Activated T-helper 1 cell treated with anti-CD3 and anti-CD28 coated beads, Interleukin-12 subunit alpha, Interleukin-12 subunit beta, Interleukin-2, Interleukin-4 antibody, amounts not matched to agents 30 ng/mL and 10 ng/mL and 1 ng/mL, durations not matched to agents 14 hours and 24 hours and 36 hours (primary cell): ENCODE measurements around the gene ZNF282. TPM values are rescaled to one million over a fixed set of nuclear protein-coding genes. Genes with fewer than 3 reads are reported as not detected.

Source experiments
- DNase-seq: peaks from one replicate; pipeline ENCODE4 v3.0.0; 2021; ENCODE audit warnings: low spot score
- H3K27ac Mint-ChIP-seq: one replicate; pipeline ENCODE4 v1.8.0; 2021; ENCODE audit warnings: mild to moderate bottlenecking, mixed read lengths
- H3K27me3 Mint-ChIP-seq: one replicate; pipeline ENCODE4 v1.8.0; 2022; ENCODE audit warnings: mild to moderate bottlenecking, moderate library complexity, mixed read lengths; ENCODE audit not compliant: insufficient read depth
- H3K36me3 Mint-ChIP-seq: one replicate; pipeline ENCODE4 v1.8.0; 2021; ENCODE audit warnings: low read depth, mixed read lengths
- H3K4me1 Mint-ChIP-seq: one replicate; pipeline ENCODE4 v1.8.0; 2021; ENCODE audit warnings: low read depth, mixed read lengths
- H3K4me3 Mint-ChIP-seq: one replicate; pipeline ENCODE4 v1.8.0; 2021; ENCODE audit warnings: mild to moderate bottlenecking, moderate library complexity, mixed read lengths
- H3K9me3 Mint-ChIP-seq: one replicate; pipeline ENCODE4 v1.8.0; 2021; ENCODE audit warnings: mixed read lengths
- intact Hi-C: fragments of 100-400 bp; cut with micrococcal nuclease; formaldehyde crosslinking; loops from one replicate; pipeline ENCODE4 v1.15.1; 2024
- total RNA-seq: library from RNA; stranded (reverse); gene quantifications from 2 replicates; pipeline ENCODE4 v1.2.3, GENCODE V29; 2022

ZNF282 gene
- total RNA-seq, 1 donor from 2014 or later = 49.4 TPM

DNA sequence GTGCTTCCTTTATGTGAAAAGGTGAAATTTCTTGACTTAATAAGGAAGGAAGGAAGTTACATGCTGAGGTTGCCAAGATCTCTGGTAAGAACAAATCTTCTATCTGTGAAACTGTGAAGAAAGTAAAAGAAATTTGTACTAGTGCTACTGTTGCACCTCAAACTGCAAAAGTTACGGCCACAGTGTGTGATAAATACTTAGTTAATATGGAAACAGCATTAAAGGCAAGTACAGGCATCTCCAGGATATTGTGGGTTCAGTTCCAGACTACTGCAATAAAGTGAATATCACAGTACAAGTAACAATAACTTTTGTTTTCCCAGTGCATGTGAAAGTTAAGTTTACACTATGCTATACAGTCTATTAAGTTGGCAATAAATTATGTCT lies 22.8 kb upstream of the ZNF282 start:
- Mint-ChIP-seq H3K27ac (no peak overlapping the region), H3K27me3 (no peaks in the 10 kb centered on the region), H3K36me3 (peaks cover 28% of the 10 kb centered on the region), H3K4me3 (no peak overlapping the region), H3K9me3 (no peaks in the 10 kb centered on the region), H3K4me1 (no peaks in the 10 kb centered on the region)
- no peak for DNase-seq
- intact Hi-C loops = no loop called here

DNA sequence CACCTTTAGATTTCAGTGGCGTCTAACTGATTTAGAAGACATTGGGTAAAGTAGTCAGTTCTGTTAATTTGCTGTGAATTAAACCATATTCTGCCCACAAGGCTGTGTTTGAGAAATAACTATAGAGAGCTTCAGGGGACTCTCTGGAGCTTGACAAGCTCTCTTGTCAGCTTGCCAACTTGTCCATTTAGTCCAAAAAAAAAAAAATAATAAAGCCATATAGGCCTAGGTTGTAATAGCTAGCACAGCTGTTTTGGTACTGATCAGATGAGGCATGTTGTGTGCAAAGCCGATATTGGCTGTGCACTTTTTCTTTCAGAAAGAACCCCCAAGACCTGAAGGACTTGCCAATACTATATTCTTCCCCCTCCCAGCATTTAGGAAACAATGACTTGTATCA lies 20.2 kb upstream of the ZNF282 start:
- no peaks in the 10 kb centered on the region for H3K27me3 Mint-ChIP-seq
- no peaks in the 10 kb centered on the region for H3K4me1 Mint-ChIP-seq
- H3K27ac Mint-ChIP-seq = no peak overlapping the region
- H3K9me3 Mint-ChIP-seq = no peaks in the 10 kb centered on the region
- no peak overlapping the region for H3K4me3 Mint-ChIP-seq
- DNase-seq = no peak
- H3K36me3 Mint-ChIP-seq = peaks cover 38% of the 10 kb centered on the region
- intact Hi-C loops = no loop called here

DNA sequence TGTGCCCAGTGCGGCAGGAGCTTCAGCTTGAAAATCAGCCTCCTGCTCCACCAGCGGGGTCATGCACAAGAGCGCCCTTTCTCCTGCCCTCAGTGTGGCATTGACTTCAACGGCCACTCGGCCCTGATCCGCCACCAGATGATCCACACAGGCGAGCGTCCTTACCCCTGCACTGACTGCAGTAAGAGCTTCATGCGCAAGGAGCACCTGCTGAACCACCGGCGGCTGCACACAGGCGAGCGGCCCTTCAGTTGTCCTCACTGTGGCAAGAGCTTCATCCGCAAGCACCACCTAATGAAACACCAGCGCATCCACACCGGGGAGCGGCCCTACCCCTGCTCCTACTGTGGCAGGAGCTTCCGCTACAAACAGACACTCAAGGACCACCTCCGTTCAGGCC lies 16.1 kb upstream of the ZNF282 start:
- Mint-ChIP-seq H3K27me3 (no peaks in the 10 kb centered on the region), H3K27ac (no peak overlapping the region), H3K36me3 (peaks cover 44% of the 10 kb centered on the region), H3K9me3 (no peaks in the 10 kb centered on the region), H3K4me3 (no peak overlapping the region), H3K4me1 (no peaks in the 10 kb centered on the region)
- DNase-seq = no peak
- intact Hi-C loops = no loop called here

DNA sequence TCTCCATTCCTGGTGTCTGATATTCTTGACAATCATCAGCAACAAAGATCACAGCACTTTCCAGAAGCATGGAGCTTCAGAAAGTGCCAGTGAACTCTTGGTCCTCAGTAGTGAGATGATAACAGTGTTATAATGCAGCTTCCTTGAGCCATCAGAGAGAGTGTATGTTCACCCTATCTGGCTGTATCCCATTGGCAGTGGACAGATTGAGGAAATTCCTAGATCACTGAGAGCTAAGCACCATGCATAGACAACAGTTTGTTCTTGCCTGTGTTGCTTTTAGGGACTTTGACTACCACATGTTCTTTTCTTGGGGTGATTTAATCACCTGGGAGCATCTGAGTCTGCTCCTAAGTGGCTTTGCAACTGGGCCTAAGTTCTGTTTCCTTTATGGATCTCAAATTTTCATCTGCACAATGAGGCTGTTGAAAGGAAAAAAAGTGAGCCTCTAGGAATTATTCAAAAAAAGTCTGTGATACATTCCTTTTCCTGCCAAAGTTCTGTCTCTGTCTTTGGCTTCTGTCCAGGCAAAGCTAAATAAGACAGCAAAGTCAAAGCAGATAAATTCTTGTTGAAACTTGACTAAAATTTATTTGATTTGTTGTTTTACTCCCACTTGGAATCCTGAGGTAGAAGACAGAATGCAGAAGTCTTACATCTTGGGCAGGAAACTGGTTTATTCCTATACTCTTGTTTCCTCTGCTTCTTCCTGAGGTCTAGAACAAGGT lies 14.5 kb upstream of the ZNF282 start:
- no peaks in the 10 kb centered on the region for H3K27me3 Mint-ChIP-seq
- intact Hi-C loops = no loop called here
- H3K36me3 Mint-ChIP-seq = peaks cover 44% of the 10 kb centered on the region
- H3K4me3 Mint-ChIP-seq = no peak overlapping the region
- DNase-seq = no peak
- H3K27ac Mint-ChIP-seq = no peak overlapping the region
- no peaks in the 10 kb centered on the region for H3K4me1 Mint-ChIP-seq
- no peaks in the 10 kb centered on the region for H3K9me3 Mint-ChIP-seq

DNA sequence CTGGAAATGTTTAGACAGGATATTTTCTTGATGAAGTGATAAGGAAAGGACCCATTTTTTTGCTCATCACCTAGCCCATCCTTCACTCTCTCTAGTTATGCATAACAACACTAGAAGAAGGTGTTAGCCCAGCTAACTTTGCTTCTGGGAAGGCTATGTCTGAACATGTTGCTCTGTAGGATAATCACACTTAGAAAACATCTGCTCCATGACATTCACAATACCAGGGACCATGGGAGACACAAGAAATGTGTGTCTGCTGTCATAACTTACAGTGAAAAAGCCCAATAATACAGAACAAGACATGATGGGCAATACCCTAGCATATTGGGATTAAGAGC lies 13.9 kb upstream of the ZNF282 start:
- H3K36me3 Mint-ChIP-seq = peaks cover 42% of the 10 kb centered on the region
- intact Hi-C loops = no loop called here
- H3K9me3 Mint-ChIP-seq = no peaks in the 10 kb centered on the region
- H3K4me3 Mint-ChIP-seq = no peak overlapping the region
- DNase-seq = no peak
- H3K27ac Mint-ChIP-seq = no peak overlapping the region
- no peaks in the 10 kb centered on the region for H3K27me3 Mint-ChIP-seq
- no peaks in the 10 kb centered on the region for H3K4me1 Mint-ChIP-seq

DNA sequence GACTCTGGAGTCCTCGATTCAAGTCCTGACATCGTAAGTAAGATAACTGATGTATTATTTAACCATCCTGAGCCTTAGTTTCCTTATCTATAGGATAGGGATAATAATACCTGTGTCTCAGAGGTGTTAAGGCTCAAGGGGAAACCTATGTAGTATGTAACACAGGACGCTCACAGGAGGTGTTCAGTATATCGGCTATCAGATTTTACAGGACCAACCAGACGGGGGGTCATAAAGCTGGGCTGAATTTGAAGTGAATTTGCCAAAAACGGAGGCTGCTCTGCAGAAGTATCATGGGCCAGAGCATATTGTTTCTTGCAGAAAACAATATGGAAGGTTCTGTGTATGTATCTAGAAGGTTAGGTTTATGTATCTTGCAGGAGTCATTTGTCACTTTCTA lies 11.1 kb upstream of the ZNF282 start:
- Mint-ChIP-seq H3K36me3 (peaks cover 20% of the 10 kb centered on the region), H3K4me3 (no peak overlapping the region), H3K4me1 (no peaks in the 10 kb centered on the region), H3K27me3 (no peaks in the 10 kb centered on the region), H3K27ac (no peak overlapping the region), H3K9me3 (no peaks in the 10 kb centered on the region)
- intact Hi-C loops = no loop called here
- no peak for DNase-seq

DNA sequence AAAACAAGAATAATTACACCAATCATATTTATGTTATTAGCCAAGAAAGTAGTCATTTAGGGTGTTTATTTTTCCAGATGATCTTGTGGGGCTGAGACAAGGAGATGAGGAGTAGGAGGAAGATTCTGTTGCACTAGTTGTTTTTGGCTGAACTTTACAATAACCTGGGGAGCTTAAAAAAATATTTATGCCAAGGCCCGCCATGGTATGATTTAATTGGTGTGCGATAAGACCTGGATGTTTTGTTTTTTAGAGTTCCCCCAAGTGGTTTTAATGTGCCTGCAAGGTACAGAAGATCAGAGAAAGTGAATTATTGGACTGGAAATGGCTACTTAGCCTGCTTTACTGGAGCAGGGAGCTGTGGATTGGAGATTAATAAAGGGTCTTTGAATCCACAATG lies 7.1 kb upstream of the ZNF282 start:
- H3K27me3 Mint-ChIP-seq = peaks cover 6% of the 10 kb centered on the region
- intact Hi-C loops = no loop called here
- H3K4me1 Mint-ChIP-seq = peaks cover 14% of the 10 kb centered on the region
- no peak overlapping the region for H3K4me3 Mint-ChIP-seq
- no peak for DNase-seq
- H3K36me3 Mint-ChIP-seq = peaks cover 2% of the 10 kb centered on the region
- no peaks in the 10 kb centered on the region for H3K9me3 Mint-ChIP-seq
- no peak overlapping the region for H3K27ac Mint-ChIP-seq

DNA sequence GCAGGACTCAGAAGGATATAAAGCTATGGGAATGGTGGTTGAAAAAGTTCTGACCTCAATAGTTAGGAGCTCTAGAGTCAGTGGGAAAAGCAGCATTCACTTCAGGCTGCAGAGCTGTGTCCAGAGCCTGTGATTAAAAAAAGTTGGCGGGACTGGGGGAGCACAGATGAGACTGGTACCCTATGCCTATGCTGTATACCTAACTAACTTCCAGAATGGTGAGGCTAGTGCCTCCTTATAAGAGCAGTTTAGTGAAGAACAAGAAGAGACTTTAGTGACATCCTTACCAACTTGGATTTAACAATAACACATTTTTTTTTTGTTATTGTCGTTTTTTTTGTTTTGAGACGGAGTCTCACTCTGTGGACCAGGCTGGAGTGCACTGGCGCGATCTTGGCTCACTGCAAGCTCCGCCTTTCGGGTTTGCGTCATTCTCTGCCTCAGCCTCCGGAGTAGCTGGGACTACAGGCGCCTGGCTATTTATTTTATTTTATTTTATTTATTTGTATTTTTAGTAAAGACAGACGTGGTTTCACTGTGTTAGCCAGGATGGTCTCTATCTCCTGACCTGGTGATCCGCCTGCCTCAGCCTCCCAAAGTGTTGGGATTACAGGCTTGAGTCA lies 6.6 kb upstream of the ZNF282 start:
- intact Hi-C loops = no loop called here
- DNase-seq = no peak
- Mint-ChIP-seq H3K36me3 (peaks cover 2% of the 10 kb centered on the region), H3K4me3 (no peak overlapping the region), H3K27me3 (peaks cover 6% of the 10 kb centered on the region), H3K4me1 (peaks cover 14% of the 10 kb centered on the region), H3K27ac (no peak overlapping the region), H3K9me3 (no peaks in the 10 kb centered on the region)

DNA sequence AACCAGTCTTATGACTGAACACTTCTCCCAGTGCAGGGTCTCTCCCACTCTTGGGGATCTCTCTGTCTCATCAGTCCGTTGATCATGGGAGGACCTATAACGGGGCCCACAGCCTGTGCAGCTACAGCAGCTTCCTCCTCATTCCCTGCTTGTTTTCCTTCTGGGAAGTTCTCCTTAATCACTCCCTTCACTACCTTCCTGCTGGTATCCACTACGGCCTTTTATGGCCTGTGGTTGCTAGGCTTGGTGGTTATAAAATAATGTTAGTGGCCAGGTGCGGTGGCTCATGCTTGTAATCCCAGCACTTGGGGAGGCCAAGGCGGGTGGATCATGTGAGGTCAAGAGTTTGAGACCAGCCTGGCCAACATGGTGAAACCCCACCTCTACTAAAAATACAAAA lies 3.5 kb upstream of the ZNF282 start:
- DNase-seq = no peak
- Mint-ChIP-seq H3K27me3 (peaks cover 6% of the 10 kb centered on the region), H3K4me1 (peaks cover 22% of the 10 kb centered on the region), H3K36me3 (peaks cover under 1% of the 10 kb centered on the region), H3K9me3 (no peaks in the 10 kb centered on the region), H3K4me3 (peak overlapping the region; percentile 80), H3K27ac (no peak overlapping the region)
- intact Hi-C loops = loop anchor here (10.0 kb wide), 1 partner anchor 433 kb away; no protein-coding TSS in a partner anchor

DNA sequence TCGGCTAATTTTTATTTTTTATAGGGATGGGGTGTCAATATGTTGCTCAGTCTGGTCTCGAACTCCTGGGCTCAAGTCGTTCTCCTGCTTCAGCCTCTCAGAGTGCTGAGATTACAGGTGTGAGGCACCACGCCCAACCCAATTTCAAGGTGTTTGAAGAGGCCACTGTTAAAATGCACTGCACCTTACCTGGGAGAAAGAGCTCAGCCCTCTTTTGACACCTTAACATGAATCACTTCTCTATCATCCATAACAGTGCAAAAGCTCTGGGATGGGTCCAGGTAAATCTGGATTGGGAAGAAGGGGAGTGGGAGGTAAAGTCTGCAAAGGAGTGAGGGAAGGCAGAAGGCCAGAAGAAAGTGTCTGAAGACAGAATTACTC lies 557 bp upstream of the ZNF282 start:
- peaks cover 20% of the 10 kb centered on the region for H3K36me3 Mint-ChIP-seq
- peaks cover 50% of the 10 kb centered on the region for H3K4me1 Mint-ChIP-seq

DNA sequence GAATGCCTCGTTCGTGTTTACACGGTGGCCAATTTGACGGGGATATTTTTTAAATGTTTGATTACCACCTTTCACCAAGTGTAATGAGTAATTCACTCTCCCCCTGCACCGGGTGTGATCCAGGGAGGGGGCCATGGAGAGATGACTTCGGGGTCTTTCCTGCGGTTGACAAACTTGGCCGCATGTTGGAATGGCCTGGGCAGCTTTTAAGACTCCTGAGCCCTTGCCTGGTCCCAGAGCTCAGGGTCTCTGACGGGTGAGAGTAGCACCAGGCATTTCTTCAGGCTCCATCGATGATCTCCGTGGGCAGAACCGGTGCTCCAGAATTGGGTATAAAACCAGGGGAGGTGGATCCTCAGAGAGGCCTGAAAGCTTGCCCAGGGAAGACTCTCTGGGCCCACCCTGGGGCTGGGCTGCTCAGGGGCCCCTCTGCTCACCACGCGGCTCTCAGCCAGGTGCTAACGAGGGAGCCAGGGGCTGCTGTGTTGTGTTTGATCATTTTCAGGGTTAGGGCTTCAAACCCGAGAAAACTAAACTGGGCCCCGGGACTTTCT lies 882 bp downstream of the ZNF282 start:
- Mint-ChIP-seq H3K4me3 (peak overlapping the region; percentile 90), H3K27ac (peak overlapping the region; percentile 90), H3K4me1 (peaks cover 54% of the 10 kb centered on the region), H3K27me3 (peaks cover 3% of the 10 kb centered on the region), H3K36me3 (peaks cover 30% of the 10 kb centered on the region), H3K9me3 (no peaks in the 10 kb centered on the region)
- intact Hi-C loops = loop anchor here (2.0 to 10.0 kb wide), 6 partner anchors 15 to 429 kb away; partner anchors contain the start of genes ZNF212, ZNF746 and ZNF783
- DNase-seq = no peak

More for the DNA sequence above, 557 bp upstream of the ZNF282 start:
- intact Hi-C loops = loop anchor here (1.0 to 10.0 kb wide), 11 partner anchors 47 to 430 kb away; partner anchors contain the start of genes PDIA4, ZNF398, ZNF425 and ZNF746
- H3K27me3 Mint-ChIP-seq = peaks cover 3% of the 10 kb centered on the region
- DNase-seq = no peak
- H3K9me3 Mint-ChIP-seq = no peaks in the 10 kb centered on the region
- peak overlapping the region; percentile 61 for H3K27ac Mint-ChIP-seq
- H3K4me3 Mint-ChIP-seq = peak overlapping the region; percentile 84

DNA sequence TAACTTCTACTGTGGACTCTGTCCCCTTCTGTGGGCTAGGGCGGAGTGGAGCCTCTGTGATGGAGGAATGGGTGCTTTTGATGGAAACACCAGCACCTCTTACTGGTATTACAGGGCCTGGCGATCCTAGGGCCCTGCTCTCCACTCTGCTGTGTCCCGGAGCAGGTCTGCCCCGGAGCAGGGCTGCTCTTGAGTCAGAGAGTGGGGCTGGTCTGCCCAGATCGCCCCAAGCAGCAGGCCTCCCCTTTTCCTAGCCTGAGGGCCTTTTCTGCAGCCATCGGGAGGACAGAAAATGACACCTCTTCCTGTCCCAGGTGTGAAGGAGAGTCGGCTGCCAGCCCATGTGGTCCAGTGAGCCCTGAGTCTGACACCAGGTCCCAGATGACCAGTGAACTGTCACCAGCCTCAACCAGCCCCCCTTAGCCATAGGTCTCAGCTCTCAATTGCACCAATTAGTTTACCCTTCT lies 1.4 kb downstream of the ZNF282 start:
- H3K4me1 Mint-ChIP-seq = peaks cover 52% of the 10 kb centered on the region
- peaks cover 2% of the 10 kb centered on the region for H3K27me3 Mint-ChIP-seq
- intact Hi-C loops = loop anchor here (2.0 to 10.0 kb wide), 6 partner anchors 14 to 428 kb away; partner anchors contain the start of genes ZNF212, ZNF746 and ZNF783
- peak overlapping the region; percentile 90 for H3K27ac Mint-ChIP-seq
- no peaks in the 10 kb centered on the region for H3K9me3 Mint-ChIP-seq
- peak overlapping the region; percentile 90 for H3K4me3 Mint-ChIP-seq
- no peak for DNase-seq
- H3K36me3 Mint-ChIP-seq = peaks cover 32% of the 10 kb centered on the region

DNA sequence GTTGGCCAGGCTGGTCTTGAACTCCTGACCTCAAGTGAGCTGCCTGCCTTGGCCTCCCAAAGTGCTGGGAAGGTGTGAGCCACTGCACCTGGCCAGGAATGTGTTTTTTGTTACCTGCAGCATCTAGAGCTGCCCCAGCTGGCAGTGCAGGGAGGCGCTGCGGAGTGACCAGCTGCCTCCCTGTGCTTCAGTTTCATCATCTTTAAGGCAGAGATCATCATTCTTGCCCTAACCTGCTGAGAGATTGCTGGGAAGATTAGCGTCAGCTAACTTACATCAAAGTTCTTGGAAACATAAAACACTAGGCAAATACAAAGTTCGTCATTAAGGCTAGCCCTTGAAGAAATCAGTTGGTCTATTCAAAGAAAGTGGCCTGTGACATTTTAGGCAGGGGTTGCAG lies 2.3 kb downstream of the ZNF282 start:
- peak overlapping the region; percentile 90 for H3K4me3 Mint-ChIP-seq
- no peaks in the 10 kb centered on the region for H3K27me3 Mint-ChIP-seq
- intact Hi-C loops = loop anchor here (2.0 to 10.0 kb wide), 6 partner anchors 13 to 427 kb away; partner anchors contain the start of genes ZNF212, ZNF746 and ZNF783
- DNase-seq = no peak
- peaks cover 54% of the 10 kb centered on the region for H3K4me1 Mint-ChIP-seq
- no peaks in the 10 kb centered on the region for H3K9me3 Mint-ChIP-seq
- H3K36me3 Mint-ChIP-seq = peaks cover 36% of the 10 kb centered on the region
- H3K27ac Mint-ChIP-seq = peak overlapping the region; percentile 70
